ENCODE data around the gene LGALS3.

LGALS3 gene

GRCh38 chr14:55117803-55118441, 11.1 kb upstream of the LGALS3 start:
- no peak for TF ChIP-seq ZNF8 (CRISPR knock-in tag; IDR thresholded peaks at IDR 0.05)
- ATAC-seq, result no peak

DNA sequence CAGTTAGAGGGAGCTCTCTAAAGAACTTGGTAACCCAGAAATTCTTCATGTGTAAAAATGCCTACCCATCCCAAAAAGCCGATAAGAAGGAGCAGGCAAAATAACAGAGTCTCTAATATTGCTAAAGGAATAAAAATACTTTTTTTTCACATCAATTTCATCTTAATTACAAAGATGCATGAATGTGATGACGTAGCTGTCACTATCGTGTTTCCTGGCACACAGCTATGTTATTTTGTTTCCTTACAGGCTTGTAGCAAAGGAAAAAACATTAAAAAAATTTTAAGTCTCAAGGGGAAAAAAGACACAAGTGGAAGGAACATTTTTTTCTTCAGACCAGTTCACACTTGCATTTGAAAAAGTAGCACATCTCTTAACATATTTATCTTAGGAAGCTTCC, 10.3 kb upstream of the LGALS3 start:
- TF ChIP-seq RARB (CRISPR knock-in tag; IDR thresholded peaks at IDR 0.05) (no peak), TOX (CRISPR knock-in tag; IDR thresholded peaks at IDR 0.05; ENCODE audit: borderline replicate concordance) (no peak), CSDC2 (CRISPR knock-in tag; IDR thresholded peaks at IDR 0.05) (no peak), ZNF8 (CRISPR knock-in tag; IDR thresholded peaks at IDR 0.05) (no peak), PATZ1 (CRISPR knock-in tag; IDR thresholded peaks at IDR 0.05; ENCODE audit: borderline replicate concordance) (no peak), ZC3H10 (CRISPR knock-in tag; IDR thresholded peaks at IDR 0.05) (no peak), ZFP30 (CRISPR knock-in tag; IDR thresholded peaks at IDR 0.05) (no peak), ESRRG (CRISPR knock-in tag; IDR thresholded peaks at IDR 0.05) (no peak), ZNF70 (CRISPR knock-in tag; IDR thresholded peaks at IDR 0.05) (no peak), GLIS3 (CRISPR knock-in tag; IDR thresholded peaks at IDR 0.05) (no peak), ISL1 (CRISPR knock-in tag; IDR thresholded peaks at IDR 0.05) (no peak), BACH2 (CRISPR knock-in tag; IDR thresholded peaks at IDR 0.05; ENCODE audit: borderline replicate concordance) (no peak), TCF4 (CRISPR knock-in tag; IDR thresholded peaks at IDR 0.05; ENCODE audit: borderline replicate concordance) (no peak), ZFP3 (CRISPR knock-in tag; IDR thresholded peaks at IDR 0.05) (no peak)
- TF ChIP-seq, protein P1, sequence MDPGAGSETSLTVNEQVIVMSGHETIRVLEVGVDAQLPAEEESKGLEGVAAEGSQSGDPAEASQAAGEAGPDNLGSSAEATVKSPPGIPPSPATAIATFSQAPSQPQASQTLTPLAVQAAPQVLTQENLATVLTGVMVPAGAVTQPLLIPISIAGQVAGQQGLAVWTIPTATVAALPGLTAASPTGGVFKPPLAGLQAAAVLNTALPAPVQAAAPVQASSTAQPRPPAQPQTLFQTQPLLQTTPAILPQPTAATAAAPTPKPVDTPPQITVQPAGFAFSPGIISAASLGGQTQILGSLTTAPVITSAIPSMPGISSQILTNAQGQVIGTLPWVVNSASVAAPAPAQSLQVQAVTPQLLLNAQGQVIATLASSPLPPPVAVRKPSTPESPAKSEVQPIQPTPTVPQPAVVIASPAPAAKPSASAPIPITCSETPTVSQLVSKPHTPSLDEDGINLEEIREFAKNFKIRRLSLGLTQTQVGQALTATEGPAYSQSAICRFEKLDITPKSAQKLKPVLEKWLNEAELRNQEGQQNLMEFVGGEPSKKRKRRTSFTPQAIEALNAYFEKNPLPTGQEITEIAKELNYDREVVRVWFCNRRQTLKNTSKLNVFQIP (CRISPR knock-in tag; IDR thresholded peaks at IDR 0.05; ENCODE audit: borderline replicate concordance, low read depth), result no peak

DNA sequence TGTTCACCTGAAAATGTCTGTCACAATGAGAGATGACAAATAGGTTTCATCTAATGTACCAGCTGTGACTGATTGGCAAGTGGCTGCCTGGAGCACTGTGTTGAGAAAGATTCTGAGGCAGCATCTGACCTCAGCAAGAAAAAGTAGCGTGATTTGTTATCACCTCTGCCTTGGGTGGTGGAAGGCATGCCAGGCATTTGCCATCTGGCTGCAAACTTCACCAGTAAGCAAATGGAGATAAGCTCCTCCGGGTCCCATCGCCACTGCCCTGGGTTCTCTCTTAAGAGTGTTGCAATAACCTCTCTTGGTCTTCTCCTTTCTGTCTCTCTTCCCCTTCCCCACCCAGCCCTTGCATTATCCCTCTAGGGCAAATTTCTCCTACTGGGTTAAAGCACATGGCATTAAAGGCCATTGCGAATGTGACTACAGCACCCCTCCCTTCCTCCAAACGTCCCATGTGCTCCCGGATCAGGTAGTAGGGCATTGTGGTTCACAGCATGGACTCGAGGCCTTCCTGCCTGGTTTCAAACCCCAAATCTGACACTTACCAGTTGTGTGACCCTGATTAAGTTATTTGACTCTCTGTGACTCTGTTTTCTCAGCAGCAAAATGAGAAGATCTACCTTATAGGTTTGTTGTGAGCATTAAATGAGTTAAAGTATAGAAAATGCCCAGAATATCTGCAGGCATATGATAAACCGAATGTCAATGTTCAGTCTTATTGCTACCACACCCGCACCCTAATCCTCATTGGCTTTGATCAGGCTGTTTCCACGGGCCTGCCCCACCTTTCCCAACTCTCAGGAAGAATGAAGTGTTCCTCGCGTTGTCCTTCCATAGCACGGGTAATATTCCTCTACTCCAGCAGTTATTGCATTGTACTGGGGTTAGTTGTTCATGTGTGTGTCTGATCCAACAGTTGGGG, 8.2 kb upstream of the LGALS3 start:
- no peak for ATAC-seq
- TF ChIP-seq OSR1 (CRISPR knock-in tag; IDR thresholded peaks at IDR 0.05) (no peak), ZC3H10 (CRISPR knock-in tag; IDR thresholded peaks at IDR 0.05) (no peak), ARNTL (CRISPR knock-in tag; IDR thresholded peaks at IDR 0.05; ENCODE audit: borderline replicate concordance, low read depth) (no peak), ZNF565 (CRISPR knock-in tag; conservative IDR thresholded peaks at IDR 0.05; ENCODE audit: low read depth) (no peak), TOX (CRISPR knock-in tag; IDR thresholded peaks at IDR 0.05; ENCODE audit: borderline replicate concordance) (no peak), CSDC2 (CRISPR knock-in tag; IDR thresholded peaks at IDR 0.05) (no peak), PPARA (CRISPR knock-in tag; IDR thresholded peaks at IDR 0.05; ENCODE audit: borderline replicate concordance) (no peak), TSHZ2 (CRISPR knock-in tag; IDR thresholded peaks at IDR 0.05) (no peak), BACH2 (CRISPR knock-in tag; IDR thresholded peaks at IDR 0.05; ENCODE audit: borderline replicate concordance) (no peak), PATZ1 (CRISPR knock-in tag; IDR thresholded peaks at IDR 0.05; ENCODE audit: borderline replicate concordance) (no peak), ISL1 (CRISPR knock-in tag; IDR thresholded peaks at IDR 0.05) (no peak), TCF4 (CRISPR knock-in tag; IDR thresholded peaks at IDR 0.05; ENCODE audit: borderline replicate concordance) (no peak), SNAI2 (CRISPR knock-in tag; IDR thresholded peaks at IDR 0.05) (no peak)

More for the DNA sequence above, 10.3 kb upstream of the LGALS3 start:
- no peak for ATAC-seq
